Tibial nerve (tissue), 3 donors: ENCODE measurements around the gene MZT2B.
"Not testable (repeated sequence)": the region's sequence is repeated elsewhere in the genome, so short reads cannot be mapped to it uniquely, and the experiment has no call there.

Experiments
- POLR2A ChIP-seq, 2 donors: fragments of 450-650 bp; IDR thresholded peaks; one replicate each; pipeline ENCODE4 v1.6.1; 2017; ENCODE audit warnings: antibody characterized with exemption in 2 of 2, mild to moderate bottlenecking in 2 of 2, moderate library complexity in 2 of 2
- TF ChIP-seq, protein P1 (sequence below), 5 experiments: fragments of 200-600 bp in 3 of 5; fragments of 450-650 bp in 2 of 5; sonication (generic) in 3 of 5; IDR thresholded peaks; one replicate each; pipeline ENCODE4 v1.5.1; 2016 to 2019; ENCODE audit warnings: antibody characterized with exemption in 5 of 5, mild to moderate bottlenecking in 3 of 5, moderate library complexity in 2 of 5

GRCh38 chr2:130166611-130167010 is 15.5 kb upstream of the MZT2B start:
- TF ChIP-seq POLR2A (IDR thresholded peaks at IDR 0.05): not testable (repeated sequence)
- TF ChIP-seq, protein P1, sequence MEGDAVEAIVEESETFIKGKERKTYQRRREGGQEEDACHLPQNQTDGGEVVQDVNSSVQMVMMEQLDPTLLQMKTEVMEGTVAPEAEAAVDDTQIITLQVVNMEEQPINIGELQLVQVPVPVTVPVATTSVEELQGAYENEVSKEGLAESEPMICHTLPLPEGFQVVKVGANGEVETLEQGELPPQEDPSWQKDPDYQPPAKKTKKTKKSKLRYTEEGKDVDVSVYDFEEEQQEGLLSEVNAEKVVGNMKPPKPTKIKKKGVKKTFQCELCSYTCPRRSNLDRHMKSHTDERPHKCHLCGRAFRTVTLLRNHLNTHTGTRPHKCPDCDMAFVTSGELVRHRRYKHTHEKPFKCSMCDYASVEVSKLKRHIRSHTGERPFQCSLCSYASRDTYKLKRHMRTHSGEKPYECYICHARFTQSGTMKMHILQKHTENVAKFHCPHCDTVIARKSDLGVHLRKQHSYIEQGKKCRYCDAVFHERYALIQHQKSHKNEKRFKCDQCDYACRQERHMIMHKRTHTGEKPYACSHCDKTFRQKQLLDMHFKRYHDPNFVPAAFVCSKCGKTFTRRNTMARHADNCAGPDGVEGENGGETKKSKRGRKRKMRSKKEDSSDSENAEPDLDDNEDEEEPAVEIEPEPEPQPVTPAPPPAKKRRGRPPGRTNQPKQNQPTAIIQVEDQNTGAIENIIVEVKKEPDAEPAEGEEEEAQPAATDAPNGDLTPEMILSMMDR (IDR thresholded peaks at IDR 0.05): not testable (repeated sequence)
